RCC 7860 (cell line): ENCODE data around the gene BLCAP.
A peak's percentile ranks its signal among the peaks of the same experiment; 100 is the strongest.

Experiments used
- DNase-seq: peaks from one replicate; pipeline ENCODE4 v3.0.0-alpha.2; 2015; ENCODE audit warnings: low spot score
- FAIRE-seq: peaks from 2 replicates; lab custom pipeline; 2012; peaks lifted over from hg19 to GRCh38; lab: Jason Lieb, UNC

BLCAP gene

DNA sequence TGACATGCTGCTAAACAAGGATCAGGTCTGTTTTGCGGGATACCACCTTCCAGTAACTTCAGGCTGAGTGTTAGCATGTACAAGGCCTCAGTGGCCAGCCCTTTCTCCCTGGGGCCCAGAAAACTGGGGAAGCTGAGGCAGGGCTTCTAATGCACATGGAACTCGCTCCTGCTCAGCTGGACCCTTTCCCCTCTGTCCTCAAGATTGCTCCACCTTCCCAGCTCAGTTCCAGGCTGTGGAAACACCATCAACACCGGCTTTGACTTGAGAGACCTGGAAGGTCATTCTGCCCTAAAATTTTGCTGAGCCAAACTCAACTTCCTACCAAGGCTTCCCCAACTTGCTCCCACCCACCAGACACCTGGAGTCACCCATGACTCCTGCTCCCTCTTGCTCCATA is 4.2 kb upstream of the BLCAP start:
- FAIRE-seq, result no peak

DNA sequence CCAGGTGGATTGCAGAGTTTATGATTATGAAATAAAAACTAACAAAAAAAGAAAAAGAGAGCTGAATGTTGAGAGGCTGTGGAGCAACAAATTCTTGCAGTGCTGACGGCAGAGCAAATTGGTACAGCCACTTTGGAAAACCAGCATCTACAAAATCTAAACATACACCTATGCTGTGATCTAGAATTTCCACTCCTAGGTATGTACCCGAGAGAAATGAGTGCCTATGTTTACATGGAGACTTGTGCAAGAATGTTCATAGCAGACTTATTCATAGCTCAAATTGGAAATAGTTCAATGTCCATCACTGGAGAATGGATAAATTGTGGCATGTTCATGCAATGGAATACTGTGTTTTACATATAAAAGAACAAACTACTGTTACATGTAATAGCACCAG is 3.0 kb upstream of the BLCAP start:
- DNase-seq (no peak), FAIRE-seq (no peak)

More for the DNA sequence above, 4.2 kb upstream of the BLCAP start:
- DNase-seq, result no peak

DNA sequence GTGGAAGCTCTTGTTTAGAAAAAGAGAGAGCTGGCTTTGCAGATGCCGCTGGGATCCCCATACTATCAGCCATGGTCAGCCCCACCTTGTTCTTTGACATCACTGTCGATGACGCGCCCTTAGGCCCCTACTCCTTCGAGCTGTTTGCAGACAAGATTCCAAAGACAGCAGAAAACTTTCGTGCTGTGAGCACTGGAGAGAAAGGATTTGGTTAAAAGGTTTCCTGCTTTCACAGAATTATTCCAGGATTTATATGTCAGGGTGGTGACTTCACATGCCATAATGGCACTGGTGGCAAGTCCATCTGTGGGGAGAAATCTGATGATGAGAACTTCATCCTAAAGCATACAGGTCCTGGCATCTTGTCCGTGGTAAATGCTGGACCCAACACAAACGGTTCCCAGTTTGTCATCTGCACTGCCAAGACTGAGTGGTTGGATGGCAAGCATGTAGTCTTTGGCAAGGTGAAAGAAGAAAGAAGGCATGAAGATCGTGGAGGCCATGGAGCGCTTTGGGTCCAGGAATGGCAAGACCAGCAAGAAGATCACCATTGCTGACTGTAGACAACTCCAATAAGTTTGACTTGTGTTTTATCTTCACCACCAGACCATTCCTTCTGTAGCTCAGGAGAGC is 2.4 kb upstream of the BLCAP start:
- FAIRE-seq (no peak), DNase-seq (no peak)

DNA sequence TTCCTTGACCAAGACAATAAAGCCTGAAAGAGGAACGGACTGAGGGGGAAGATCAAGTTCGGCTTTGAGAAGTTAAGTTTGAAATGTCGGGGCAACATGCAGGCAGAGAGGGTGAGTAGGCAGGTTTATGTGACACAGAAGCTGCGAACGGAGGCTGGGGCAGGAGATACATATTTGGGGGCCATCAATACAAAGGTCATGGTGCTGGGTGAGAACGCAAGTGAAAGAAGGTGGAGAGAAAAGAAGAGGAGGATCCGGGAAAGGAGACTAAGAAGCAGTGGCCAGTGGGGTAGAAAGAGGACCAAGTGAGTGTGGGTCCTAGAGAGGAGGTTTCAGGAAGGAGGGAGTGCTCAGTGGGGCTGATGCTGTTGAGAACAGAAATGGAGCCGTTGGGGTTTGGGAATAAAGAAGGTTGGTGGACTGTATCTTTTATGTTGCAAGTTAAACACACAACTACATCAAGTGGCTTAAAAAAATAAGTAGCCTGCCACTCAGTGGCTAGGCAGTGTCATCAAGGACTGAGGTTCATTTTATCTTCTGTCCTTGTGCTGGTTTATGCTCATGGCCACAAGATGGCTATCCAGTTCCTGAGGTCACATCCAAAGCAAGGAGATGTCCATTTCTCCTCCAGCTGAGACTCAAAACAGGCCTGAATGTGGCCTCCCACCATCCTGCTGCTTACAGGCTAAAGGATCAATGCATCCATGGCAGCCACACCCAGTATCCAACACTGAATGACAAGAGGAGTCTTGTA is 1.7 kb upstream of the BLCAP start:
- FAIRE-seq (no peak), DNase-seq (no peak)

DNA sequence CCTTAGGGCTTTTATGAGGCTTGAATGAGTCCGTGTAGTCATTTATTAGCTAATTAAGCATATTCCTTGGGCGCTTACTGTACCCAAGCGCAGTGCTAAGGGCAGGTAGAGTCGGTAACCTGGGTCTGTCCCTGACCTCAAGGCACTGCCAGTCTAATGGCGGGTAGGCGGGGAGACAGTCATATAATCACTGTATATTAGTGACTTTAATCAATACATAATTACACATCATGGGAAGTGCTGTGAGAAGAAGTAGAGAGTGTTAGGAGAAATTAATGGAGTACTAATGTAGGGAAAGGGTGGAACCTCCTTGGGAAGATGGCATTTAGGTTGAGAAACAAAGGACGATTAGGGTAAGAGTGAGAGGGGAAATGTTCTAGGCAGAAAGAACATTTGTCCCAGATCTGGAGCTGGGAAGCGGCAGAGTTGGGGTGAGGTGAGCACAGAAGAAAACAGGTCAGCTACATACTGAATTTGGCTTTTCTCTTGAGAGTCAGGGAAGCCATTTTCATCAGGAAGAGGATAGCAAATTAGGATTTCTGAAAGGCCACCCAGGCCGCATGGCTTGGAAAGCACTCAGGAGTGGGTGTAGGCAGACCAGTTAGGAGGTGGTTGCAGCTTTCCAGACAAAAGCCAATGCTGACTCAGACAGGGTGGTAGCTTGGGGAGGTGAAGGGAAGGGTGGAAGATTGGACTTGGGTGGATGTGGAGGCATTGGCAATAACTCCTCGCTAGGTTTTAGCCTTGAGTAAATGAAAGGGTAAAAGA is 954 bp upstream of the BLCAP start:
- DNase-seq (no peak), FAIRE-seq (no peak)

DNA sequence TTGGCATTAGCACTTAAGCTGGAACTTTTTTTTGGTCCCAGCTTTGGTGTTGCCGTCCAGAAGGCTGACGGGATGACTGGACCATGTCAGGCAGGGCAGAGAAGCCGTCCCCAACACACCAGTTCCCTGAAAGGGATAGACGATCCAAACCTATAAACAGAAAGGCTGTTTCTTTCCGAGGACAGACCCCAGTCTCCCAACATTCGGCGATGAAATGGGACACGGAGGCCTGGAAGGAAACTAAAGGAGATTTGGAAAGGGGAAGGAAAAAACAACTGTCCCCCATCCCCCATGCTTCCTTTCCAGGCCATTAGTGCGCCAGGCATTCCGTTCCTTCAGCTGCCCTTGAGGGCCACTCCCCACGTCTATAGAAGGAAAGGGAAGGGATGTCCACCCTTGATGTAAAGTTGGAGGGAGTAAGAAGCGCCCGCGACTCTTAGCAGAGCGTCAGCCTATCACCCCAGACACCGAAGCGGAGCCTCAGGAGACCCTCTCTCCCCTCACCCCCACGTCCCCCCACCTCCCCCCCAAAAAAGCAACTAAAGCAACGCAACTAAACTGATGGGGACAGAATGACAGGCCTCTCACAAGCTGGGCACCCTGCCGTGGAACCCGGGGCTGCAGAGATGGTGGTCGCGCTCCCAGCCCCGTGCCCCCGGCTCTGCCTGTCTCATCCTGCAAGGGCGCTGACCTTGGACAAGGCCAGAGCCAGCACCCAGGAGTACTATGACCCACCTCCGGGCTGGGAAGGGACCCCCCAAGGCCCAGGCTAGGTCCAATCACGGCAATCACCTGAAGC is 638 bp downstream of the BLCAP start:
- no peak for FAIRE-seq
- DNase-seq, result peak; percentile 26

DNA sequence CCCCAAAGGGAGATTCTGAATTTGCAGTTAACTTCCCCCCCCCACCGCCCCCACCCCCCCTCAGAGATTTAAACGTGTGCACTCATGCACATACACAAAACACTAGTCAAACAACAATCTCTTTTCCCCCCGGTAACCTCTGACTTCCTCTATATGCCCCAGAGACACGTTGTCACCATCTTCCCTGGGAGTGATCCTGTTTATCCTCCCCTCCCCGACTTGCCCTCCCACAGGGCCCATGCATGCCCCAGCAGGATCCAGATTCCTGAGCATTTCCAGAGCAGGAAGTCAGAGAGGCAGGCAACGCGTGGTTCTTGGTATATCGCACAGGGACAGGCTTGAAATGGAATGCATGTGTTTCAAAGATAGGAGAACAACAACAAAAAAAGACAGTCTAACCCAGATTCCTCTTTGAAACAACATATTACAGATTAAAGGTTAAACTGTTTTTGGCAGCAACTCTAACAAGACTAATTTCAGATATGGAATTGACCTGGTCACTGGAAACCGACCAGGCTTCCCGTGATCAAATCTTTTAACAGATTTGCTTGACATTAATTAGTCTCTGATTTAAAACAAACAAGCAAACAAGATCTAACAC is 1.3 kb downstream of the BLCAP start:
- DNase-seq (peak; percentile 65), FAIRE-seq (no peak)

DNA sequence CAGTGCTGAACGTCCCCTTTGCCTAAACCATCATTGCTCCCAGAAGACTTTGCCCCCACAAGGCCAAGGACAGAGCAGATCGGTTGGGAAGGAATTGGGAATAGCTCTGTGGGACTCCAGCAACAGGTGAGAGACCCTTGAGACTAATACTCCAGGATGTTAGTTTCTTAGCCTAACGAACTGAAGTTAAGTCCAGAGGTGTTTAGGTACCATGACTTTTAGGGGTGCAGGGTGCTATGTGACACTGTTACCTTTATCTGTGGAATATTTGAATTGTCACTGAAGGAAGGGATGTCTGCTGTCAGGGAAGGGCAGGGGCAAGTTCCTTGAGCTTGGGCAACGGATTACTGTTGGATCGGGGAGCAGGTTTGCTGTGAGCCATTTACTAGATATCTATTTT is 1.9 kb downstream of the BLCAP start:
- FAIRE-seq, result no peak
- DNase-seq, result no peak

DNA sequence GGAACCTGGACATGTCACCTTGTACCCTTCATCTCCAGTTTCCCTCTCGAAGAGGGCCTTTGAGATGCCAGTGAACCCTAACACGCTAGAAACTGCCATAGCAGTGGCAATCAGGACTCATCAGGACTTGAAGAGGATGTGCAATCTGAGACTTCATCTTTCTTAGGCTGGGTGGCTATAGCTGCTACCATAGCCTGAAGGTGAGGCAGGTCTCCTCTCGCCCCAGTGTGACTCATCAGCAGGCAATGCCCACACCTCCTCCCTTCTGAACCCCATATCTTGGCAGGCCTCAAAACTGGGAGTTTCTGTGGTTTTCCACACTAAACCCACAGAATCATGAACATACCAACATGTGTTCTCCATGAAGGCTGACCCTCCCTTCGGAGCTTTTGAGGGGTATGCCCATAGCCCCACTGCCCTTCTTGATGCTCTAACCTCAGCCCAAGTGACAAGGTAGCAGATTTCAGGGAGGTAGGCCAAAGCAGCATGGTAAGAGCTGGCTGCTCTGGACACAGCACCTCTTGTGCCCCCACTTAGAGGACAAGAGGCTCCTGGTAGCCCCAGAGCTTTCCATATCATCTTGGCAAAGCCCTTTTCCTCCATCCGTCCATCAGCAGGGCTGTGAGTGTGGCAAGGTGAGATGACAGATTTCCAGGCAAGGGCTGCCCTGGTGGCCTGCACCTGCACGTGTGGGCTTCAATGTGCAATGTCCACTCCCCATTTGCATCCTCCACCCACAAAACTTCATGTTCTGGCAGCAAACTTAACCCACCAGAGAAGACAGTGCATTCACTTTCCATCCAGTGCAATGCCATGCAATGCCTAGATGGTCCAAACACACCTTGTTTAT is 2.6 kb downstream of the BLCAP start:
- FAIRE-seq, result no peak
- no peak for DNase-seq

DNA sequence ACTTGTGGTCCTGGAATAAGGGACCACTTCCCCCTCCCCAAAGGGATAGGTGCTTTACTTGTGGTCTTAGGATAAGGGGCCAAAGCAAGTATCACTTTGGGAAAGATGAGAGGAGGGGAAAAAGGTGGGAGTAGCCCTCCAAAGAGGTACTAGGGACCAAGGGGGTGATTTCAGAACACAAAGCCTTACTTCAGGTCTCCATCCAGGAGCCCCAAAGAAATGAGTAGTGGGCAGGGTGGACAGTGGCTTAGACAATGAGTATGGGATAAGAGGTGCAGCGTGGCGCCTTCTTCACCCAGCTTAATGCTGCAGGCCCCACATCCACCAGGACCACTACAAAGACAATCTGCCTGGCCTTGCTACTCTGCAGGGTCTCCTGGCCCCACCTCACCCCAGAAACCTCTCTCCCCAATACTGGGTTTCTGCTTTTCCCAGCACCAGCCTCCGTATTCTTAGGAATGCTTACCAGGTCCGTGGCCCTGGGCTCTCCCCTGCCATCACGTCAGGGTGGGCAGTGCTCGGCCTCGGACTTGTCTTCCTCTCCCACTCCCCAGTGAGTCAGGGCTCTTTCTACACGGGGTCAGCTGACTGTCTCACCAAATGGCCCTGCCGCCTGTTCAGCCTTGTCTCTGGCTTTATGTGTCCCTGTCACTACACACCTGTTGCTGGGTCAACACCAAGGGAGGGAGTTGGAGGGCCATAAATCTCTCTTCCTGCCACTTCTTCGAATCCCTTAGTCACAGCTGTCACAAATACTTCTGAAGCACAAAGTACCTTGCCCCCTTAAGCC is 3.6 kb downstream of the BLCAP start:
- no peak for DNase-seq
- no peak for FAIRE-seq

DNA sequence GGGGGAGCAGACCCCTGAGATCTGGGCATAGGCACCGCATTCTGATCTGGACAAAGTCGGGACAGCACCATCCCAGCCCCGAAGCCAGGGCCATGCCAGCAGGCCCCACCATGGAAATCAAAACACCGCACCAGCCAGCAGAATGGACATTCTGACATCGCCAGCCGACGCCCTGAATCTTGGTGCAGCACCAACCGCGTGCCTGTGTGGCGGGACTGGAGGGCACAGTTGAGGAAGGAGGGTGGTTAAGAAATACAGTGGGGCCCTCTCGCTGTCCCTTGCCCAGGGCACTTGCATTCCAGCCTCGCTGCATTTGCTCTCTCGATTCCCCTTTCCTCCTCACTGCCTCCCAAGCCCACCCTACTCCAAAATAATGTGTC is 4.7 kb downstream of the BLCAP start:
- no peak for DNase-seq
- no peak for FAIRE-seq

DNA sequence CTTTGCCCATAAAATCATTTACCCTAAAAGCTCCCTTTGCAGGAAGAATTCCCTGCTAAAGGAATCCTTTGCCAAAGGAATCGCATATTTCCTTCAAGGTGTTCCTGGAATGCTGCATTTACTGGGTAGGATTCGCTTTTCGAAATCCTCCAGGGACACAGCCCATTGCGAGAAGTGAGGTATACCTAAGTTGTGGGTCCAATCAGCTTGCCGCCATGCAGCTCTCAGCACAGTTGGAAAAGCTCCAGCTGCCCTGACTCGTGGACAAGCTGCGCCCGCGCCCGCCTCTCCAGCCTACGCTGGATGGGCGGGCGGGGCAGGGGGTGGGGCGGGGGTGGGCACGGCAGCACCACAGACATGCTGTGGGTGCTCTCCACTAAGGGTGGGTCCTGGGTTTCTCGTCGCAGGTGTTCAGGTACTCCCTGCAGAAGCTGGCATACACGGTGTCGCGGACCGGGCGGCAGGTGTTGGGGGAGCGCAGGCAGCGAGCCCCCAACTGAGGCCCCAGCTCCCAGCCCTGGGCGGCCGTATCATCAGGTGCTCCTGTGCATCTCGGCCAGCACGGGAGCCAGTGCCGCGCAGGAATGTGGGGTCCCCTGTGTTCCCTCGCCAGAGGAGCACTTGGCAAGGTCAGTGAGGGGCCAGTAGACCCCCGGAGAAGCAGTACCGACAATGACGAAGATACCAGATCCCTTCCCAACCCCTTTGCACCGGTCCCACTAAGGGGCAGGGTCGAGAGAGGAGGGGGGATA is 5.2 kb downstream of the BLCAP start:
- no peak for DNase-seq
- no peak for FAIRE-seq

DNA sequence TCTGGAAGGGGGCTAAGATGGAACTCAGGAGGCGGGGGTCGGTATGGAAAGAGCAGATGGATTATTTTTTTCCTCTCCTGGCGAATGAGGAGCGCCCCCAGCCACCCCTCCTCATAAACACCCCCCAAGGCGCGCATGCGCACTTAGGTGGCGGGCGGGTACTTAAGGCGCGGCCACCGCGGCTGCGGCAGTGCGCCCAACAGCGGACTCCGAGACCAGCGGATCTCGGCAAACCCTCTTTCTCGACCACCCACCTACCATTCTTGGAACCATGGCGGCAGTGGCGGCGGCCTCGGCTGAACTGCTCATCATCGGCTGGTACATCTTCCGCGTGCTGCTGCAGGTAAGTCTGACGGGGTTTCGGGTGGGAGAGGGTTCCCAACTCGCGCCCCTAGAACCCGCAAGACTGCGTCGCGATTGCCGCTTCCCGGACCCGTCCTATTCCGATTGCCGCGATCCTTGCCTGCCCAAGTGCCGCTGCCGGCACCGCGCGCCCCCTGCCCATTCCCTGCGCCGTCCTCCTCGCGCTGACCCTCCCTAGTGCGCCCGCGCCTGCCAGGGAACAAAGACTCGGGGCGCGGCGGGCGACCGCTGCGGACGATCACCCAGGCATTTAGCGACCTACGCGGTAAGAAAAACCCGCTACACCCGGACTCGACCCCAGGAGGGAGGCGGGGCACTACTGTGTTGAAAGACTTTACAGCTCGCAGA is 6.5 kb downstream of the BLCAP start, which contains the start of gene NNAT:
Gene NNAT (plus strand): TSS at position 190 of the 711 bp plus-strand sequence. CDS start 82 bp downstream, at position 272.
- no peak for FAIRE-seq

DNA sequence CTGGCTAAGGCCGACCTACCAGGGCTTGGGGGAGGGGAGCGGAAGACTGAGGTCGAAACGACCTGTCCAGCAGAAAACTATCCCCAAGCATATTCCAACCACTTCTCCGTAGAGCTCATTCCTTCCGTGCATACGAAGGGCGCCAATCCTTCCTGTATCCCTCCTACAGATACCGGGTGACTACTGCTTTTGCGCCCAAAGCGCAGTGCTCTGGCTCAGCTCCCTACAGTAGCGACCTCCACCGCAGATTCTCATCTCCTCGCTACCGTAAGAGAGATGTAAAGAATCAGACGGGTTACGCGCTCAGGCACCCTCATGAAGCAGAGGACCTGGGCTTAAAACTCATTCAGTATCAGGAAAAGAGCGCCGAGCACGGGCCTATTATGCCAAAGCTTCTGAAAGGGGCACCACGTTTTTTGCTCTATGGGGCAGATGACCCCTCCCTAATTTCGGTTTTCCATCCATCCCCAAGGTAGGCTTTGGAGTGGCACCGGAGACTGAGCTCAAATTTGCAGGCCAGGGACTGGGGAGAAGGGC is 7.2 kb downstream of the BLCAP start:
- no peak for DNase-seq
- no peak for FAIRE-seq

More for the DNA sequence above, 6.5 kb downstream of the BLCAP start, which contains the start of gene NNAT:
- no peak for DNase-seq

DNA sequence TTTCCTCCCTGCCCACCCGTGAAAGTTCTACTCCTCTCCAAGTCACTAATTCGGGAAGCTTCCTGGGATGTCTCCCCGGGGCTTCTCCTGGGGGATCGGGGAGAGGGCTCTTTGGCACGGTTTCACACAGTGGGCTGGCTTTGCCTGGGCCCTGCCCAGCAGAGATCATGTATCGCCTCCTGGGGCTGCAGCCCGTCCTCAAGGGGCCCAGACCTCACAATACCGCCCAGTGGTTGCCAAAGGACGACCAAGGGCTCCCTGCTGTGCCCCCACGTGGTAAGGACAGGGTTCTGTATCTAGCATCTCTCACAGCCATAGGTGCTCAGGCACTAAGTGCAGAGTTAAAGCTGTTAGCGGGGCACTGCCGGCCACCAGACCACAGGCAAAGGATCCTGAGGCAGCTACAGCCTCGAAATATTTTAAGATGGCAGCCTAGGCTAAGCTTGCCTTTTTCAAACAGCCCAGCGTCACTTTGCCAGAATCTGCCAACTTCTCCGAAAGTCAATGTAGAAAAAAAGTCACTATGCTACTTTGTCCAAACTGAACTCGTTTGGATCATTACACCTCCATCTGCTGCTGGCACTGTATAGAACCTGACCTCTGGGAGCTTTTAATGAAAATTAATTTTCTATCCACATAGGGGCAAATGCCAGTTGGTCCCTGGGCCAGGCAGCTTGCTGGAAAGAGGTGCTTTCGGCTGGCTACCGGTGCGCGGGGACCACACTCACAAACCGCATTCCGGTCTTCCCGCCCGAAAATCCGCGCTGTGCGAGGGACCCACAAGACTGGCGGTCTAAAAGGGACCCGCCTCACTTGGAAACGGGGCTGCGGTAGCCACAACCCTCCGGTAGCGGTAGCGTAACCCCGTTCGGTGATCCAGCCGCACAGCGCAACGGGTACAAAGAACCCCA is 7.9 kb downstream of the BLCAP start:
- FAIRE-seq (no peak), DNase-seq (no peak)
